Measurements from ENCODE around the gene LRP1-AS. TPM values are rescaled to one million over a fixed set of nuclear protein-coding genes. Genes with fewer than 3 reads are reported as not detected.

The LRP1-AS gene
- total RNA-seq, 1 experiment from 2014 or later = not detected

- TF ChIP-seq CREB1 (CRISPR knock-in tag; IDR thresholded peaks at IDR 0.05) (no peak), NFYB (CRISPR knock-in tag; conservative IDR thresholded peaks at IDR 0.05; ENCODE audit: low read depth) (no peak), STAT6 (CRISPR knock-in tag; conservative IDR thresholded peaks at IDR 0.05; ENCODE audit: low read depth) (no peak), FOXJ3 (CRISPR knock-in tag; IDR thresholded peaks at IDR 0.05; ENCODE audit: borderline replicate concordance) (no peak), GRHL2 (CRISPR knock-in tag; IDR thresholded peaks at IDR 0.05; ENCODE audit: insufficient replicate concordance, severe bottlenecking) (no peak), JAZF1 (CRISPR knock-in tag; IDR thresholded peaks at IDR 0.05) (no peak), TP53 (CRISPR knock-in tag; IDR thresholded peaks at IDR 0.05) (no peak), CBFB (CRISPR knock-in tag; IDR thresholded peaks at IDR 0.05; ENCODE audit: low read depth) (no peak), EMX1 (CRISPR knock-in tag; IDR thresholded peaks at IDR 0.05) (no peak), ZNF232 (CRISPR knock-in tag; IDR thresholded peaks at IDR 0.05) (no peak), ZNF671 (CRISPR knock-in tag; IDR thresholded peaks at IDR 0.05) (no peak)
- TF ChIP-seq, protein P1, sequence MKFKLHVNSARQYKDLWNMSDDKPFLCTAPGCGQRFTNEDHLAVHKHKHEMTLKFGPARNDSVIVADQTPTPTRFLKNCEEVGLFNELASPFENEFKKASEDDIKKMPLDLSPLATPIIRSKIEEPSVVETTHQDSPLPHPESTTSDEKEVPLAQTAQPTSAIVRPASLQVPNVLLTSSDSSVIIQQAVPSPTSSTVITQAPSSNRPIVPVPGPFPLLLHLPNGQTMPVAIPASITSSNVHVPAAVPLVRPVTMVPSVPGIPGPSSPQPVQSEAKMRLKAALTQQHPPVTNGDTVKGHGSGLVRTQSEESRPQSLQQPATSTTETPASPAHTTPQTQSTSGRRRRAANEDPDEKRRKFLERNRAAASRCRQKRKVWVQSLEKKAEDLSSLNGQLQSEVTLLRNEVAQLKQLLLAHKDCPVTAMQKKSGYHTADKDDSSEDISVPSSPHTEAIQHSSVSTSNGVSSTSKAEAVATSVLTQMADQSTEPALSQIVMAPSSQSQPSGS (CRISPR knock-in tag; IDR thresholded peaks at IDR 0.05; ENCODE audit: borderline replicate concordance, low read depth) = no peak
- TF ChIP-seq, protein P2, sequence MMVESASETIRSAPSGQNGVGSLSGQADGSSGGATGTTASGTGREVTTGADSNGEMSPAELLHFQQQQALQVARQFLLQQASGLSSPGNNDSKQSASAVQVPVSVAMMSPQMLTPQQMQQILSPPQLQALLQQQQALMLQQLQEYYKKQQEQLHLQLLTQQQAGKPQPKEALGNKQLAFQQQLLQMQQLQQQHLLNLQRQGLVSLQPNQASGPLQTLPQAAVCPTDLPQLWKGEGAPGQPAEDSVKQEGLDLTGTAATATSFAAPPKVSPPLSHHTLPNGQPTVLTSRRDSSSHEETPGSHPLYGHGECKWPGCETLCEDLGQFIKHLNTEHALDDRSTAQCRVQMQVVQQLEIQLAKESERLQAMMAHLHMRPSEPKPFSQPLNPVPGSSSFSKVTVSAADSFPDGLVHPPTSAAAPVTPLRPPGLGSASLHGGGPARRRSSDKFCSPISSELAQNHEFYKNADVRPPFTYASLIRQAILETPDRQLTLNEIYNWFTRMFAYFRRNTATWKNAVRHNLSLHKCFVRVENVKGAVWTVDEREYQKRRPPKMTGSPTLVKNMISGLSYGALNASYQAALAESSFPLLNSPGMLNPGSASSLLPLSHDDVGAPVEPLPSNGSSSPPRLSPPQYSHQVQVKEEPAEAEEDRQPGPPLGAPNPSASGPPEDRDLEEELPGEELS (CRISPR knock-in tag; IDR thresholded peaks at IDR 0.05) = no peak
Observed at GRCh38 chr12:57146092-57146491, 1.3 kb downstream of the LRP1-AS start (continued).

DNA sequence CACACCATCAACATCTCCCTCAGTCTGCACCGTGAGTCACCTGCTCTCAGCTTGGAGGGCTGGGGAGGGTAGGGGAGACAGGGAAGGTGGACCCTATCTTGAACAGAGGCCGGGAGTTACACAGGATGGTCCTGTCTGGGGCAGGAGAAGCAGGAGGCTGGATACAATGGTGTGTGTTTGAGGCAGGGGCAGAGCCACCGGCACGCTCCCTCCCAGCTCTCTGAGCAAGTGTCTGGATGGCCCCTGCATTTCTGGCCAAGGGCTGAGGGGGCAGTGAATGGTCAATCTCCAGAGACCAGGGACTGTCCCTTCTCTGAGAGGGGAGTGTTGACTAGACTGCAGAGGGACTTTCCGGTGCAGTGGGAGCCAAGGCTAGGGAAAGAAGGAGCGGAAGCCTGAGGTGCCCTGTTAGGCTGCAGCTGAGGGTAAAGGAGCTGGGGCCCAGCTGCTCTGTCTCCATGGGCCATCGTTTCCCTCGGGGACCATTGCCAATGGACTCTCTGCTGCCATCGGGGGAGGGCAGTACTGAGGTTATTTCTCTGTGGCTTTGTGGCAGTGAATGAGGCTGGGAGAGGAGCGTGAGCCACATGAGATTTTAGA, 1.9 kb downstream of the LRP1-AS start:
- H3K9me3 Mint-ChIP-seq = no peaks in the 10 kb centered on the region
- H3K27ac Mint-ChIP-seq = no peak overlapping the region
- TF ChIP-seq, protein P3, sequence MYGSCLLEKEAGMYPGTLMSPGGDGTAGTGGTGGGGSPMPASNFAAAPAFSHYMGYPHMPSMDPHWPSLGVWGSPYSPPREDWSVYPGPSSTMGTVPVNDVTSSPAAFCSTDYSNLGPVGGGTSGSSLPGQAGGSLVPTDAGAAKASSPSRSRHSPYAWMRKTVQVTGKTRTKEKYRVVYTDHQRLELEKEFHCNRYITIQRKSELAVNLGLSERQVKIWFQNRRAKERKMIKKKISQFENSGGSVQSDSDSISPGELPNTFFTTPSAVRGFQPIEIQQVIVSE (CRISPR knock-in tag; IDR thresholded peaks at IDR 0.05; ENCODE audit: borderline replicate concordance) = no peak
- TF ChIP-seq OVOL2 (CRISPR knock-in tag; IDR thresholded peaks at IDR 0.05; ENCODE audit: borderline replicate concordance) (no peak), GRHL2 (CRISPR knock-in tag; IDR thresholded peaks at IDR 0.05; ENCODE audit: insufficient replicate concordance, severe bottlenecking) (no peak), ZBTB43 (CRISPR knock-in tag; IDR thresholded peaks at IDR 0.05) (no peak), RORB (CRISPR knock-in tag; IDR thresholded peaks at IDR 0.05) (no peak), RELA (CRISPR knock-in tag; IDR thresholded peaks at IDR 0.05; ENCODE audit: borderline replicate concordance) (no peak)
- TF ChIP-seq, protein P4, sequence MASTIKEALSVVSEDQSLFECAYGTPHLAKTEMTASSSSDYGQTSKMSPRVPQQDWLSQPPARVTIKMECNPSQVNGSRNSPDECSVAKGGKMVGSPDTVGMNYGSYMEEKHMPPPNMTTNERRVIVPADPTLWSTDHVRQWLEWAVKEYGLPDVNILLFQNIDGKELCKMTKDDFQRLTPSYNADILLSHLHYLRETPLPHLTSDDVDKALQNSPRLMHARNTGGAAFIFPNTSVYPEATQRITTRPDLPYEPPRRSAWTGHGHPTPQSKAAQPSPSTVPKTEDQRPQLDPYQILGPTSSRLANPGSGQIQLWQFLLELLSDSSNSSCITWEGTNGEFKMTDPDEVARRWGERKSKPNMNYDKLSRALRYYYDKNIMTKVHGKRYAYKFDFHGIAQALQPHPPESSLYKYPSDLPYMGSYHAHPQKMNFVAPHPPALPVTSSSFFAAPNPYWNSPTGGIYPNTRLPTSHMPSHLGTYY (CRISPR knock-in tag; IDR thresholded peaks at IDR 0.05) = no peak
- peaks cover 4% of the 10 kb centered on the region for H3K4me1 Mint-ChIP-seq
- CTCF ChIA-PET = interaction anchor here (1.2 to 1.6 kb wide), 2 partner anchors 30 to 68 kb away, joined by 4 to 7 read pairs; no protein-coding TSS in a partner anchor
- no peaks in the 10 kb centered on the region for H3K27me3 Mint-ChIP-seq (ENCODE audit: low read depth)
- ATAC-seq (no peak), DNase-seq (ENCODE audit: low spot score) (no peak)
- peaks cover 61% of the 10 kb centered on the region for H3K36me3 Mint-ChIP-seq
- POLR2A ChIA-PET = no interaction called here
- no peak overlapping the region for H3K4me3 Mint-ChIP-seq

All from WTC11 (cell line).